Raji (cell line): ENCODE results near the gene PLA2G15.

Source experiments
- POLR2A ChIP-seq: IDR thresholded peaks from 2 replicates; pipeline ENCODE4 v1.6.1; 2011; ENCODE audit warnings: low read depth, low read length, control low read depth; ENCODE audit not compliant: insufficient read depth

PLA2G15 gene

DNA sequence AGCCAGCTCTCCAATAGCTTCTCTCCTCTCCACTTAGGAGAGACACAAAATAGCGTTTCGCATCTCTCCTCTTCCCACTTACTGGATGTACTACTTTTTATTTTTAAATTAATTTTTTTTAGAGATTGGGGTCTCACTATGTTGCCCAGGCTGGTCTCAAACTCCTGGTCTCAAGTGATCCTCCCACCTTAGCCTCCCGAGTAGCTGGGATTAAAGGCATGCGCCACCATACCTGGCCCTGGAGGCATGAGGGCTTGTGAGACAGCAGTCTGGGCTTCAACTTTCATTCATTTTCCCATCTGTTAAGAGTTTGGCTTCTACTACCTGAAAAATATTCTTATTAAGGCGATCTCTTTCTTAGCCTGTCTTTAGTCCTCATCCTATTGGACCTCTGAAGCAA, 47.3 kb downstream of the PLA2G15 start:
- no peak for TF ChIP-seq POLR2A

DNA sequence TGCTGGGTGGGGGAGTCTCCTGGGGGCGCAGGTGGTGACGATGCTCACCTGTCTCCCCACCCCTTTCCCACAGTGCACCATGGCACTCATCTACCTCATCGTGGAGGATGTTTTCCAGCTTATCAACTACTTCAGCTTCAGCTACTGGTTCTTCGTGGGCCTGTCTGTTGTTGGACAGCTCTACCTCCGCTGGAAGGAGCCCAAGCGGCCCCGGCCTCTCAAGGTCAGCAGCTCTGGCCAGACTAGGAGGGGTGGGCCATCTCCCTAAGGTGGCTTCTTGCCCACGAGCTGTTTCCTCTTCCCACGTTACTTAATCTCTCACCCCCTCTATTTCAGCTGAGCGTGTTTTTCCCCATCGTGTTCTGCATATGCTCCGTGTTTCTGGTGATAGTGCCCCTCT, 51.1 kb downstream of the PLA2G15 start:
- TF ChIP-seq POLR2A, result no peak

DNA sequence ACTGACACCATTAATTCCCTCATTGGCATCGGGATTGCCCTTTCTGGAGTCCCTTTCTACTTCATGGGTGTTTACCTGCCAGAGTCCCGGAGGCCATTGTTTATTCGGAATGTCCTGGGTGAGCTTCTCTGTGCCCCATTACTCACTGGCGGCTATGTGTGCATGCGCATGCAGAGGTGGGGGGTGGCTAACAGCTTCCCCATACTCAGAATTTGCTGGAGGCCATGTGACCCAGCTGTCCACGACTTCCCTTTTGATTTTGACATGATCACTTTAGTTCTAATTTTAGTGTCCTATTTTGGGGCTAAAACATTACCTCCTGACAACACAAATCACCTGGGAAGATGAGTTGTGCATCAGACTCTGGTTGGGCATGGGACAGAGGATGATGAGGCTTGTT, 51.5 kb downstream of the PLA2G15 start:
- TF ChIP-seq POLR2A, result no peak

DNA sequence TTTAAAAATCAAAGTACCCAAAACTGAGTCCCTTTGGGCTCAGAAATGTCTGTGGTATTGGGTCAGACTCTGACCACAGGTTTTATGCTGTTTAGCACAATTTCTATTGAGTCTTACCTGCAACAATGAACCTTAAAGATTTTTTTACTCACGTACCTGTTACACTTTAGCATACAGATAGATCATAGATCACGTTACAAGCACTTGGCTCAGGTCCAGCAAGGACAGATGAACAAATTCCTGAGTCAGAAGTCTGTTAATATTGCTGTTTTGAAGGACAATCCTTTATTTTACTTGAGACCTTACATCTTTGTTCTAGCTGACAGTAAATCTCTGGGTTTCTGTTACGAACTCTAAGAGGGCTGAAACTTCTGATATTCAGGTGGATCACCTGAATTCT, 52.7 kb downstream of the PLA2G15 start:
- no peak for TF ChIP-seq POLR2A

DNA sequence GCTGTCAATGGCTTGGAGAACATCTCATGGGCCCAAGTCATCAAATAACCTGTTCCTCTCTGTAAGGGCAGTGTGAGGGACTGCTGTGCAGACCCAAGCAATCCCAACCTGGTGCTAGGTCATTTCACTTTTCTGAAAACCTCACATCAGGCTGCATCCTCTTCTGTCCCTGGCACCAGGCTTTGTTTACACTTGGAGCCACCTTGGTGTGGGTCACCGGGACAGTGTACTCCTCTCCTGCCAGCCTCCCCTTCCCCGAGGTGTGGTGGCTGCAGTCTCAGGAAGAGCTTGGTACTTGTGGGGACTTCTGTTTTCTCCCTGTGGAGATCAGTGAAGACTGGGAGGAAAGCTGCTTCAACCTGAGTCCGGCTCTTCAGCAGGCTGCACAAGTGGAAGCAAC, 53.1 kb downstream of the PLA2G15 start:
- no peak for TF ChIP-seq POLR2A

DNA sequence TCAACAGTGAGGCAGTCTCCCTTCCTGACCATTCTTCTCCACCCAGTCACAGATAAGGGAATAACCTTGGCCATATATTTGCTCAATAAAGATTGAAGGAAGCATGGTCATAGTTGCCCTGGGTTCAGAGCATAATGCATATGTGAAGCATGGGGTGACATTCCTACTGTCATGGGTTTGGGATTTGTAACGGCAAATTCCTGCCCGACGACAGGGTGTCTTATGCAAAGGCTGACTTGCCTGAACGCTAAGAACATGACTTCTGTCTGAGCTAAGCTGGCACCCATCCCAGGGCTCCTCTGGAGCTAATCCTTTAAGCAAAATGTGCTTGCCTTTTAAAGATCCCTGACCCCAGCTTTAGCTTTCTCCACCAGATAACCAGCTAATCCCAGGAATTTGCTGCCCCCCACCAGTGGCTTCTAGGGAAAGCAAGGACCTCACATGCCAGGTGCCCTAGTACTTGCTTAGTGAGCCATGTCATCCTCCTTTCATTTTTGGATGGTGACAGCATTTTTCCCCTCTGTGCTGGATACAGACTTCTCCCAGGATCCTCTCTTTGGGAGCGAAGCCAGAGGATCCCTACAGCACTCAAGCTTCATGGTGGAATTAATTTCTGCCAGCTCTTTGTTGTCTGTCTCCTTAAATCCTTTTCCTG, 53.9 kb downstream of the PLA2G15 start:
- TF ChIP-seq POLR2A, result 0 out of 2 replicates have a peak, but pooled peaks have one; percentile 16

DNA sequence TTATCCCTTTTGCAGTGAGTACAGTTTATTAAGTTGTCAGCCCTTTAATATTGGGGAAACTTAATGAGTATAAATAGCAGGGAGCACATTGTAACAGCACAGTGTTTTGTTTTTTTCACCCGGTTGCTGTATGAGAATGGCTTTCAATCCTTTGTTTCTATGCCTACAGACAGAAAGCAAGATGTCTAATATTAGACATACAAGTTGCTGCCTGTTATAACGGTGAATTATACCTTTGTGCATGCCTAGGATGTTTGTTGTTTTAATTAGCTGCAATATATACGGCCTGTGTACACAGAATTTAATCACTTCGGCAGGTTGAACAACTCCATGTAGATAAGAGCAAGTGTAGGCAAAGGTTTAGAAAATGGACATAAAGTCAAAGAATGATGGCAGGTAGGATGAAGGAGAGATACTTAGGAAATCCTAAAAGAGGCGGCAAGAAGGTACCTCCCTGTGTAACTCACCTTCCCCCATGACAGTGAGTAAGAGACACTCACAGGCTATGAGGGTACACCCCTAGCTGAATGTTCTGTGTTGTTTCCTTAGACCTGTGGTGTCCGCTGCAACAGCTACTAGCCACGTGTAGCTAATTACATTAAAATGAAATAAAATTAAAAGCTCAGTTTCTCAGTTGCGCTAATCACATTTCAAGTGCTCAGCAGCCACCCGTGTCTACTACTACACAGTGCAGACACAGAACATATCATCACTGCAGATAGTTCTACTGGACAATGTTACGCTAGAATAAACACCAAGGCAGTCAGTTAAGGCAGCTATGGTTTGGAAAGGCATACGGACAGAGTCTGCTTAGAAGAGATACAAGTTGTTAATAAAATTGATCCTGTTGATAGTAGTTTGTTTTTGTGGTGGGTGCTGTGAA, 54.6 kb downstream of the PLA2G15 start:
- no peak for TF ChIP-seq POLR2A

DNA sequence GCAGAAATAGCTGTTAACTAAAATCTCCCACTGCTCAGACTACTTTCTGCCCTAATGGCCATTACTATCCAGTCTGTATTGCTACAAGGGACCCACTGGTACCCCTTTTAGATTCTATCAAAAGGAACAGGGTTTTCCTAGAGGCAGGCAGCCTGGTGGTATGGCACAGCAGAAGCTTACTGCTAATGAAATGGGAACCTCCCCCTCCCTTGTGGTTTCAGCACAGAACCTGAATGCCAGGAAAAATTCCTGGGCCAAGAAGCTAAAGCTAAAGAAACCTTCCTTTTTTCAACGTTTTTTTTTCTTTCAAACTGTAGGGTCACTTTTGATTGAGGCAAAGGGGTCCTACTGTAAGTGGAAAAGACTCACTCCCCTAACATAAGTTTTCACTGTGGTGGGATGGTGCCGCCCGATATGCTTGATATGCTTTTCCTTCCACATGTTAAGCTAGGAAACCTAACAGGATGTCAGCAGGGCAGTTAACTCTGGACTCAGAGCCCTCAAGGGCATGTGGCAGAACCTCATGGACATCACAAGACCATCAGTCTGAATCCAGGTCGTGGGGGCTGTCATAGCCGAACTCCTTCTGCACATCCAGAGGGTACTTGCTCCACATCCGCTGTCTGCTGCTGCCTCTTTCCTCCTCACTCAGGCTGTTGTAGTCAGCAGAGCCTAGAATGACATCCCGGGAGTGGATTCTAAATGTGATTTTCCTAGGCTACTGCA, 55.7 kb downstream of the PLA2G15 start:
- TF ChIP-seq POLR2A, result no peak

DNA sequence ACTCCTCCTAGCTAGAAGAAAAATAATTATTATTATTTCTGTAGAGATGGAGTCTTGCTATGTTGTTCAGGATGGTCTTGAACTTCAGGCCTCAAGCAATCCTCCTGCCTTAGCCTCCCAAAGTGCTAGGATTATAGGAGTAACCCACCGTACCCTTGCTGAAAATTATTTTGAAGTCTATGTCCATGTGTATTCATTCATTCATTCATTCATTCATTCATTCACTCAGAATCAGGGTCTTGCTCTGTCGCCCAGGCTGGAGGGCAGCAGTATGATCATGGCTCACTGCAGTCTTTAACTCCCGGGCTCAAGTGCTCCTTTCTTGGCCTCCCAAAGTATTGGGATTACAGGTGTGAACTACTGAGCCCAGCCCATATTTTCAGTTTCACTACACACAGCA, 61.5 kb downstream of the PLA2G15 start:
- no peak for TF ChIP-seq POLR2A

DNA sequence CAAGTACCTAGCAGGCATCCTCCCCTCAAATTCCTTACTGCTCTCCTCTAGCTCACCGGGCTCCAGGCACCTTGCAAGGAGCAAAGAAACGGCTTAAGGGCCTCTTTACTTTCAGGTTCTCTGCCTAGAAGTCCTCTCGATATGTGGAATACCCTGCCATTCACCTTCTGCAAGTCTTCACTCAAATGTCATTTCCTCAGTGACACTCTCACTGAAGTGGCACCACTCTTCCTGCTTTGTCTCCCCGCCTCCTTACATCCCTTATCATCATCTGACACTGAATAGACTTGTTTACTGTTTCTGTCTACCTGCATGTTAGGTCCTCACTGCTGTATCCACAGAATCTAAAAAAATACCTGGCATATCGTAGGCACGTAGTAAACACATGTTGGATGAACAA, 64.6 kb downstream of the PLA2G15 start:
- no peak for TF ChIP-seq POLR2A

DNA sequence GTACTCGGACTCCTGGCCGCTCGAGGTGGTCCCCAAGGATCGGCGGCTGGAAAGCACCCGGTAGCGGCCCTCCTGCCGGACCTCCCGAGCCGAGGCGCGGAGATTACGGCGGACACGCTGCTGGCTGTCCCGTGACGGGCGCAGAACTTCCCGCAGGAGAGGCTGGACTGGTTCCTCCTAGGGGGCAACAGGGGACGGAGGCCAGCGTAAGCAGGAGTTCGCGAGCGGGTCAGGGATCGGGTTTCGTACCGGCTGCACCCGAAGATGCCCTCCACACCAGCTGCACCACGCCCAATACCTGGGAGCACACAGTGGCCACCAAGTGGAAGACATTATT, 65.2 kb downstream of the PLA2G15 start:
- TF ChIP-seq POLR2A, result no peak
